K562 (cell line): ENCODE data around the gene TAF1B. TPM values are rescaled to one million over a fixed set of nuclear protein-coding genes. Genes with fewer than 3 reads are reported as not detected.

ENCODE experiments used
- BACH1 ChIP-seq: fragments of 200-800 bp; sonication (Bioruptor generic); IDR thresholded peaks from 2 replicates; pipeline ENCODE4 v1.6.1; 2016; ENCODE audit warnings: missing genetic modification characterization, missing compliant biosample characterization
- CEBPG ChIP-seq, 3 experiments: fragments of 200-800 bp in 1 of 3; sonication (Bioruptor generic) in 1 of 3; sonication (generic) in 1 of 3; formaldehyde crosslinking in 1 of 3; IDR thresholded peaks in 2 of 3; conservative IDR thresholded peaks in 1 of 3; 2 replicates each; pipeline versions ENCODE4 v1.6.1 to v1.8.0; 2016 to 2022; ENCODE audit warnings: missing compliant biosample characterization in 2 of 3, missing genetic modification characterization in 2 of 3, mild to moderate bottlenecking in 1 of 3, missing genetic modification reagents in 1 of 3
- E2F3 ChIP-seq: fragments of 250-450 bp; sonication (Bioruptor Pico); IDR thresholded peaks from 2 replicates; pipeline ENCODE4 v1.4.0; 2020; ENCODE audit warnings: mild to moderate bottlenecking
- HDAC1 ChIP-seq, 2 experiments: fragments of 450-650 bp; IDR thresholded peaks; 2 replicates each; pipeline ENCODE4 v1.6.1; 2016 to 2017; ENCODE audit warnings: inconsistent platforms in 1 of 2, mild to moderate bottlenecking in 1 of 2, moderate library complexity in 1 of 2
- HDAC3 ChIP-seq: fragments of 450-650 bp; IDR thresholded peaks from 2 replicates; pipeline ENCODE4 v1.6.1; 2018; ENCODE audit warnings: borderline replicate concordance, mild to moderate bottlenecking, moderate library complexity; ENCODE audit not compliant: partially characterized antibody
- HNRNPK ChIP-seq: fragments of 200-400 bp; formaldehyde crosslinking; IDR thresholded peaks from one replicate; pipeline ENCODE4 v1.6.1; 2018; ENCODE audit warnings: mild to moderate bottlenecking, low read depth, low read length; ENCODE audit not compliant: poor library complexity, severe bottlenecking
- KDM4B ChIP-seq, 2 experiments: fragments of 450-650 bp in 1 of 2; sonication (generic) in 1 of 2; IDR thresholded peaks; 2 replicates each; pipeline ENCODE4 v1.6.1; 2016 to 2017; ENCODE audit warnings: borderline replicate concordance in 2 of 2, antibody characterized with exemption in 1 of 2, low read depth in 1 of 2, mild to moderate bottlenecking in 1 of 2
- SMARCA5 ChIP-seq: fragments of 450-650 bp; IDR thresholded peaks from 2 replicates; pipeline ENCODE4 v1.6.1; 2016
- SREBF2 ChIP-seq: sonication (generic); formaldehyde crosslinking; IDR thresholded peaks from 2 replicates; pipeline ENCODE4 v1.4.0; 2020; ENCODE audit warnings: mild to moderate bottlenecking, missing genetic modification reagents
- TEAD1 ChIP-seq, 2 experiments: fragments of 450-650 bp in 1 of 2; sonication (generic) in 1 of 2; formaldehyde crosslinking; IDR thresholded peaks; 2 replicates each; pipeline versions ENCODE4 v1.4.0 to v1.8.0; 2020 to 2022; ENCODE audit warnings: mild to moderate bottlenecking in 2 of 2, missing genetic modification reagents in 1 of 2
- TRIM25 ChIP-seq: fragments of 450-650 bp; IDR thresholded peaks from 2 replicates; pipeline ENCODE4 v1.7.0; 2016; ENCODE audit warnings: borderline replicate concordance
- ZHX1 ChIP-seq: fragments of 150-350 bp; conservative IDR thresholded peaks from 2 replicates; pipeline ENCODE4 v1.6.1; 2014; ENCODE audit warnings: low read length
- ZNF263 ChIP-seq: sonication (generic); formaldehyde crosslinking; IDR thresholded peaks from 2 replicates; pipeline ENCODE4 v1.8.0; 2022; ENCODE audit warnings: mild to moderate bottlenecking, missing genetic modification reagents, borderline replicate concordance
- ZNF766 ChIP-seq: fragments of 200-800 bp; sonication (Bioruptor generic); conservative IDR thresholded peaks from 2 replicates; pipeline ENCODE4 v1.6.1; 2016; ENCODE audit warnings: missing genetic modification characterization, missing compliant biosample characterization
- polyA plus RNA-seq, 8 experiments: library from polyadenylated mRNA; depleted of rRNA in 4 of 8; stranded (reverse) in 5 of 8; unstranded in 3 of 8; fragments of >200 nt; fragmentation: Nextera tagmentation in 2 of 8; fragmentation: Illumina TruSeq in 1 of 8; extraction: Ambion mirVana in 2 of 8; extraction: Trizol in 1 of 8; gene quantifications; 2 replicates each; pipeline versions ENCODE4 v1.2.1 to v1.2.3, GENCODE V29; 2011 to 2014; ENCODE audit warnings: inconsistent platforms in 1 of 8, missing spikeins in 1 of 8
- total RNA-seq, 7 experiments: library from RNA; depleted of rRNA in 6 of 7; stranded (reverse); fragments of >200 nt in 6 of 7; fragmentation: Illumina TruSeq in 2 of 7; extraction: Trizol in 2 of 7; gene quantifications; 2 replicates each; pipeline versions ENCODE4 v1.2.1 to v1.2.3, GENCODE V29; 2011 to 2021; ENCODE audit warnings: low replicate concordance in 1 of 7
- TF ChIP-seq, protein P1 (sequence below): sonication (generic); formaldehyde crosslinking; IDR thresholded peaks from 2 replicates; pipeline ENCODE4 v1.8.1; 2023; ENCODE audit warnings: mild to moderate bottlenecking, missing genetic modification reagents, moderate library complexity
- TF ChIP-seq, protein P2 (sequence below): IDR thresholded peaks from 2 replicates; pipeline ENCODE4 v1.6.1; 2016; ENCODE audit warnings: missing genetic modification characterization, missing compliant biosample characterization
- TF ChIP-seq, protein P3 (sequence below): sonication (generic); formaldehyde crosslinking; IDR thresholded peaks from 2 replicates; pipeline ENCODE4 v1.9.0; 2022; ENCODE audit warnings: mild to moderate bottlenecking, missing genetic modification reagents

The TAF1B gene
- total and polyA plus RNA-seq, 9 of the 15 experiments (the other 6 are each of a cell fraction or from before 2014, with no cell fraction given), result 8.8 to 25.1 (median 17.3) TPM

- TF ChIP-seq ZHX1, result no peak
- no peak for TF ChIP-seq ZNF263 (CRISPR knock-in tag)
- no peak for TF ChIP-seq TEAD1 (CRISPR knock-in tag; IDR thresholded peaks at IDR 0.05)
- TF ChIP-seq KDM4B (IDR thresholded peaks at IDR 0.05; ENCODE audit: borderline replicate concordance in 2 of 2, low read depth in 1 of 2), result no peak
- TF ChIP-seq E2F3, result no peak
- TF ChIP-seq SREBF2 (CRISPR knock-in tag), result no peak
- no peak for TF ChIP-seq HDAC3
- no peak for TF ChIP-seq CEBPG (CRISPR knock-in tag; IDR thresholded peaks at IDR 0.05)
- TF ChIP-seq CEBPG (tag; conservative IDR thresholded peaks at IDR 0.05 in 1 of 2, IDR thresholded peaks at IDR 0.05 in 1 of 2), result no peak
- no peak for TF ChIP-seq BACH1
- TF ChIP-seq HDAC1 (IDR thresholded peaks at IDR 0.05), result peak in 1 of 2 experiments; percentile 39; a peak in 1 of 4 replicates
- TF ChIP-seq ZNF766 (CRISPR knock-in tag), result 0 out of 2 replicates have a peak, but pooled peaks have one; percentile 31
- peak; percentile 63; the same call in 1 of the 2 replicates for TF ChIP-seq SMARCA5
- TF ChIP-seq, protein P1, sequence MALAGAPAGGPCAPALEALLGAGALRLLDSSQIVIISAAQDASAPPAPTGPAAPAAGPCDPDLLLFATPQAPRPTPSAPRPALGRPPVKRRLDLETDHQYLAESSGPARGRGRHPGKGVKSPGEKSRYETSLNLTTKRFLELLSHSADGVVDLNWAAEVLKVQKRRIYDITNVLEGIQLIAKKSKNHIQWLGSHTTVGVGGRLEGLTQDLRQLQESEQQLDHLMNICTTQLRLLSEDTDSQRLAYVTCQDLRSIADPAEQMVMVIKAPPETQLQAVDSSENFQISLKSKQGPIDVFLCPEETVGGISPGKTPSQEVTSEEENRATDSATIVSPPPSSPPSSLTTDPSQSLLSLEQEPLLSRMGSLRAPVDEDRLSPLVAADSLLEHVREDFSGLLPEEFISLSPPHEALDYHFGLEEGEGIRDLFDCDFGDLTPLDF (CRISPR knock-in tag), result no peak
- TF ChIP-seq, protein P2, sequence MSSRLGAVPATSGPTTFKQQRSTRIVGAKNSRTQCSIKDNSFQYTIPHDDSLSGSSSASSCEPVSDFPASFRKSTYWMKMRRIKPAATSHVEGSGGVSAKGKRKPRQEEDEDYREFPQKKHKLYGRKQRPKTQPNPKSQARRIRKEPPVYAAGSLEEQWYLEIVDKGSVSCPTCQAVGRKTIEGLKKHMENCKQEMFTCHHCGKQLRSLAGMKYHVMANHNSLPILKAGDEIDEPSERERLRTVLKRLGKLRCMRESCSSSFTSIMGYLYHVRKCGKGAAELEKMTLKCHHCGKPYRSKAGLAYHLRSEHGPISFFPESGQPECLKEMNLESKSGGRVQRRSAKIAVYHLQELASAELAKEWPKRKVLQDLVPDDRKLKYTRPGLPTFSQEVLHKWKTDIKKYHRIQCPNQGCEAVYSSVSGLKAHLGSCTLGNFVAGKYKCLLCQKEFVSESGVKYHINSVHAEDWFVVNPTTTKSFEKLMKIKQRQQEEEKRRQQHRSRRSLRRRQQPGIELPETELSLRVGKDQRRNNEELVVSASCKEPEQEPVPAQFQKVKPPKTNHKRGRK, result 0 out of 2 replicates have a peak, but pooled peaks have one; percentile 36
- TF ChIP-seq, protein P3, sequence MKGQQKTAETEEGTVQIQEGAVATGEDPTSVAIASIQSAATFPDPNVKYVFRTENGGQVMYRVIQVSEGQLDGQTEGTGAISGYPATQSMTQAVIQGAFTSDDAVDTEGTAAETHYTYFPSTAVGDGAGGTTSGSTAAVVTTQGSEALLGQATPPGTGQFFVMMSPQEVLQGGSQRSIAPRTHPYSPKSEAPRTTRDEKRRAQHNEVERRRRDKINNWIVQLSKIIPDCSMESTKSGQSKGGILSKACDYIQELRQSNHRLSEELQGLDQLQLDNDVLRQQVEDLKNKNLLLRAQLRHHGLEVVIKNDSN (CRISPR knock-in tag), result no peak
- no peak for TF ChIP-seq TRIM25
- TF ChIP-seq HNRNPK, result no peak
These were observed 43.3 kb upstream of the TAF1B start (continued) for GRCh38 chr2:9799729-9800632.
